Endothelial cell of umbilical vein (primary cell): ENCODE results near the gene SLC12A7. TPM values are rescaled to one million over a fixed set of nuclear protein-coding genes. Genes with fewer than 3 reads are reported as not detected.

Experiments
- BruUV-seq: library from RNA; stranded (reverse); fragments of 400-500 nt; replicated peaks from 2 replicates; lab custom pipeline; 2021; lab: Mats Ljungman, UMichigan
- CTCF ChIA-PET: fragments of 300-600, 350-600 bp; sonication (Branson Sonifier 250); formaldehyde crosslinking; loops from one replicate; lab custom pipeline; 2021; ENCODE audit warnings: antibody characterized with exemption, inconsistent platforms; lab: Charles Lee
- POLR2A ChIA-PET: fragments of 300-600, 350-600 bp; sonication (Branson Sonifier 250); formaldehyde crosslinking; loops from one replicate; lab custom pipeline; 2021; ENCODE audit warnings: antibody characterized with exemption, inconsistent platforms; lab: Charles Lee
- DNase-seq: peaks from one replicate; pipeline ENCODE4 v3.0.0-alpha.2; 2011; ENCODE audit warnings: low read depth, low spot score
- FAIRE-seq: peaks from 2 replicates; lab custom pipeline; 2011; peaks lifted over from hg19 to GRCh38; lab: Jason Lieb, UNC
- H2AFZ ChIP-seq: 2 replicates; pipeline ENCODE4 v1.6.0; 2012; ENCODE audit warnings: low read depth, low read length, control low read depth, inconsistent platforms
- H3K27ac ChIP-seq: 2 replicates; pipeline ENCODE4 v1.5.1; 2011; ENCODE audit warnings: low read depth, mild to moderate bottlenecking, control low read depth, low read length, moderate library complexity; ENCODE audit not compliant: insufficient read depth
- H3K27me3 ChIP-seq, 2 experiments: 2 replicates each; pipeline versions ENCODE4 v1.6.0 to v1.6.1; 2011; ENCODE audit warnings: low read length in 2 of 2, mixed read lengths in 1 of 2; ENCODE audit not compliant: control insufficient read depth in 2 of 2, insufficient read depth in 2 of 2
- H3K36me3 ChIP-seq, 2 experiments: 2 replicates in 1 of 2; 3 replicates in 1 of 2; pipeline ENCODE4 v1.5.1; 2011; ENCODE audit warnings: low read length in 2 of 2, mild to moderate bottlenecking in 1 of 2, moderate library complexity in 1 of 2; ENCODE audit not compliant: control insufficient read depth in 2 of 2, insufficient read depth in 2 of 2; ENCODE audit errors: extremely low read depth in 1 of 2
- H3K4me1 ChIP-seq: 3 replicates; pipeline ENCODE4 v1.5.1; 2011; ENCODE audit warnings: mild to moderate bottlenecking, low read length; ENCODE audit not compliant: control insufficient read depth, insufficient read depth; ENCODE audit errors: extremely low read depth
- H3K4me2 ChIP-seq: 2 replicates; pipeline ENCODE4 v1.6.1; 2011; ENCODE audit warnings: low read length, control low read depth, mixed read lengths; ENCODE audit not compliant: insufficient read depth
- H3K4me3 ChIP-seq, 3 experiments: fragments of 200-600 bp in 1 of 3; sonication (generic), shearing (Covaris generic) in 1 of 3; replicated peaks in 1 of 3; 2 replicates each; pipeline ENCODE4 v1.5.1; 2011 to 2016; ENCODE audit warnings: control low read depth in 3 of 3, low read length in 3 of 3, mild to moderate bottlenecking in 2 of 3, inconsistent platforms in 1 of 3, low read depth in 1 of 3, moderate library complexity in 1 of 3; ENCODE audit not compliant: insufficient read depth in 1 of 3
- H3K79me2 ChIP-seq: 2 replicates; pipeline ENCODE4 v1.6.0; 2012; ENCODE audit warnings: low read length, inconsistent platforms; ENCODE audit not compliant: control insufficient read depth, insufficient read depth
- H3K9ac ChIP-seq: replicated peaks from 2 replicates; pipeline ENCODE3; 2011; ENCODE audit warnings: low read length, control low read depth; ENCODE audit not compliant: insufficient read depth; ENCODE audit errors: extremely low read depth
- H3K9me1 ChIP-seq: replicated peaks from 3 replicates; pipeline ENCODE4 v1.6.0; 2011; ENCODE audit warnings: mild to moderate bottlenecking, low read length; ENCODE audit not compliant: control insufficient read depth, insufficient read depth; ENCODE audit errors: extremely low read depth
- H3K9me3 ChIP-seq: replicated peaks from 2 replicates; pipeline ENCODE4 v1.5.1; 2012; ENCODE audit warnings: low read length, inconsistent platforms; ENCODE audit not compliant: control insufficient read depth, insufficient read depth
- H4K20me1 ChIP-seq: replicated peaks from 2 replicates; pipeline ENCODE3; 2011; ENCODE audit warnings: mild to moderate bottlenecking, low read length; ENCODE audit not compliant: control insufficient read depth, insufficient read depth; ENCODE audit errors: extremely low read depth
- EZH2 ChIP-seq: IDR thresholded peaks from 2 replicates; pipeline ENCODE4 v1.6.1; 2012; ENCODE audit warnings: borderline replicate concordance, low read depth, mild to moderate bottlenecking, moderate library complexity, low read length, inconsistent platforms; ENCODE audit not compliant: severe bottlenecking
- FOS ChIP-seq: IDR thresholded peaks from 2 replicates; pipeline ENCODE4 v1.6.1; 2011; ENCODE audit warnings: mild to moderate bottlenecking, low read length, moderate library complexity, borderline replicate concordance; ENCODE audit not compliant: insufficient read depth
- GATA2 ChIP-seq: IDR thresholded peaks from 2 replicates; pipeline ENCODE4 v1.7.0; 2011; ENCODE audit warnings: low read depth, mild to moderate bottlenecking, moderate library complexity, mixed read lengths, low read length; ENCODE audit not compliant: insufficient read length, insufficient read depth
- JUN ChIP-seq: IDR thresholded peaks from 2 replicates; pipeline ENCODE4 v1.6.1; 2011; ENCODE audit warnings: borderline replicate concordance, low read depth; ENCODE audit not compliant: insufficient read length, insufficient read depth
- MYC ChIP-seq: IDR thresholded peaks from one replicate; pipeline ENCODE4 v1.6.1; 2011; ENCODE audit warnings: mild to moderate bottlenecking, low read depth, low read length
- POLR2A ChIP-seq: IDR thresholded peaks from 2 replicates; pipeline ENCODE4 v1.6.1; 2012; ENCODE audit warnings: low read depth, mild to moderate bottlenecking, control low read depth, low read length
- POLR2AphosphoS5 ChIP-seq: IDR thresholded peaks from 2 replicates; pipeline ENCODE4 v1.6.1; 2012; ENCODE audit warnings: low read depth, mild to moderate bottlenecking, control low read depth, low read length, moderate library complexity; ENCODE audit not compliant: insufficient read depth
- dilution Hi-C: fragments of 300-500 bp; cut with MboI; formaldehyde crosslinking; loops from one replicate; pipeline ENCODE4 v1.15.0; 2019; ENCODE audit warnings: low sequenced_read_pairs; ENCODE audit not compliant: extremely low pct_ligation_motif_present
- intact Hi-C: fragments of 100-400 bp; cut with micrococcal nuclease; formaldehyde crosslinking; loops from one replicate; pipeline ENCODE4 v1.10.0; 2022
- polyA plus RNA-seq, 4 experiments: library from polyadenylated mRNA; depleted of rRNA in 3 of 4; stranded (reverse) in 3 of 4; unstranded in 1 of 4; fragments of >200 nt; gene quantifications; 2 replicates each; pipeline versions ENCODE4 v1.2.1 to v1.2.3, GENCODE V29; 2011 to 2012; ENCODE audit warnings: missing spikeins in 1 of 4
- total RNA-seq: library from RNA; stranded (reverse); gene quantifications from 2 replicates; pipeline ENCODE4 v1.2.3, GENCODE V29; 2021
- TF ChIP-seq, protein P1 (sequence below): IDR thresholded peaks from 2 replicates; pipeline ENCODE4 v1.6.1; 2011; ENCODE audit not compliant: insufficient read depth, insufficient read length
- TF ChIP-seq, protein P2 (sequence below), 2 donors: IDR thresholded peaks; 1 replicate in 1 of 2; 2 replicates in 1 of 2; pipeline ENCODE4 v1.5.1; 2011; ENCODE audit warnings: low read length in 2 of 2, mild to moderate bottlenecking in 2 of 2, moderate library complexity in 2 of 2, control low read depth in 1 of 2, inconsistent platforms in 1 of 2, low read depth in 1 of 2; ENCODE audit not compliant: insufficient read depth in 1 of 2; ENCODE audit errors: extremely low read depth in 1 of 2

SLC12A7 gene
- total and polyA plus RNA-seq, 2 donors (not counting 3 experiments of a cell fraction or from before 2014, with no cell fraction given), result 16.4 to 38.8 TPM

DNA sequence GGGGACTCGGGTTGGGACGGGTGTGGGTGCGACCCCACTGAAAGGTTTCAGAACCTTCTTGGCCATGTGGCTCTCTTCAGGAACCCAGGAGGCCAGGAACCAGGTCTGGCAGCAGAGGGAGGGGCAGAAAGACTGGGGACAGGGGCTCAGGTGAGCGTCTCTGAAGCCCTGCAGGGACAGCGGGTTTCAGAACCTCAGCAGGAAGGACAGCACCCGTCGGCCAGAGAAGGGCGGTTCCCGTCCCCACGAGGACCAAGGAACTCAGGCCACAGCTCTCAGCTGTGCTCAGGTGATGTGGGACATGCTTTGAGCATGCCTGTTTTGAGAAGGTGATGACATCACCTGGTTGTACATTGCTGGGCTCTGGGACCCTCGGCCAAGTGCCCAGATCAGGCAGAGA, 25.7 kb downstream of the SLC12A7 start:
- Histone ChIP-seq H3K4me3 (no peak overlapping the region), H3K9me3 (no peaks in the 10 kb centered on the region), H3K4me2 (no peak overlapping the region), H3K4me1 (no peaks in the 10 kb centered on the region), H3K9me1 (no peaks in the 10 kb centered on the region), H4K20me1 (no peaks in the 10 kb centered on the region), H3K27me3 (no peaks in the 10 kb centered on the region), H2AFZ (no peak overlapping the region), H3K79me2 (no peaks in the 10 kb centered on the region), H3K36me3 (peaks cover 3 to 7% of the 10 kb centered on the region in 2 experiments), H3K9ac (no peak overlapping the region), H3K27ac (no peak overlapping the region)
- BruUV-seq, result no TSS peak
- intact Hi-C loops (no loop called here), dilution Hi-C loops (no loop called here)
- CTCF ChIA-PET, result no interaction called here
- FAIRE-seq (no peak), DNase-seq (no peak)
- POLR2A ChIA-PET, result no interaction called here
- no peak for TF ChIP-seq POLR2AphosphoS5
- no peak for TF ChIP-seq GATA2
- no peak for TF ChIP-seq MYC
- TF ChIP-seq JUN, result no peak
- TF ChIP-seq POLR2A, result no peak

DNA sequence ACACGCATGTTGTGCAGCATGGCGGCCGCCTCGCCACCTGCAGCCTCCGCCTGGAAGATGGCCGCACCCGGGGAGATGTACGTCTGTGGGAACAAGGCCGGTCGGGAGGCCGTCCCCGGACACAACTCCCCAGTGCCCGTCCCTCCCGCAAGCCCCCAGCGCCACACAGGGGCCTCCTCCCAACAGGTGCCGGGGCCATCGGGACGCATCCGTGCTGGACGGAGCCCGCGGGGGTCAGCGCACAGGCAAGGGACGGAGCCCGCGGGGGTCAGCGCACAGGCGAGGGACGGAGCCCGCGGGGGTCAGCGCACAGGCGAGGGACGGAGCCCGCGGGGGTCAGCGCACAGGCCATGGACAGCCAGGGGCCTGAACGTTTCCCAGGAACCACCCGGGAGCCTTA, 26.5 kb downstream of the SLC12A7 start:
- DNase-seq (no peak), FAIRE-seq (no peak)
- Histone ChIP-seq H4K20me1 (no peaks in the 10 kb centered on the region), H3K27me3 (no peaks in the 10 kb centered on the region), H3K9ac (no peak overlapping the region), H3K4me3 (no peak overlapping the region), H3K9me3 (no peaks in the 10 kb centered on the region), H3K9me1 (no peaks in the 10 kb centered on the region), H3K4me2 (no peak overlapping the region), H2AFZ (no peak overlapping the region), H3K79me2 (no peaks in the 10 kb centered on the region), H3K27ac (no peak overlapping the region), H3K4me1 (no peaks in the 10 kb centered on the region), H3K36me3 (peaks cover 3 to 5% of the 10 kb centered on the region in 2 experiments)
- TF ChIP-seq MYC (no peak), EZH2 (no peak), POLR2AphosphoS5 (no peak), POLR2A (no peak), FOS (no peak), JUN (no peak), GATA2 (no peak)
- TF ChIP-seq, protein P1, sequence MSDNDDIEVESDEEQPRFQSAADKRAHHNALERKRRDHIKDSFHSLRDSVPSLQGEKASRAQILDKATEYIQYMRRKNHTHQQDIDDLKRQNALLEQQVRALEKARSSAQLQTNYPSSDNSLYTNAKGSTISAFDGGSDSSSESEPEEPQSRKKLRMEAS, result no peak
- TF ChIP-seq, protein P2, sequence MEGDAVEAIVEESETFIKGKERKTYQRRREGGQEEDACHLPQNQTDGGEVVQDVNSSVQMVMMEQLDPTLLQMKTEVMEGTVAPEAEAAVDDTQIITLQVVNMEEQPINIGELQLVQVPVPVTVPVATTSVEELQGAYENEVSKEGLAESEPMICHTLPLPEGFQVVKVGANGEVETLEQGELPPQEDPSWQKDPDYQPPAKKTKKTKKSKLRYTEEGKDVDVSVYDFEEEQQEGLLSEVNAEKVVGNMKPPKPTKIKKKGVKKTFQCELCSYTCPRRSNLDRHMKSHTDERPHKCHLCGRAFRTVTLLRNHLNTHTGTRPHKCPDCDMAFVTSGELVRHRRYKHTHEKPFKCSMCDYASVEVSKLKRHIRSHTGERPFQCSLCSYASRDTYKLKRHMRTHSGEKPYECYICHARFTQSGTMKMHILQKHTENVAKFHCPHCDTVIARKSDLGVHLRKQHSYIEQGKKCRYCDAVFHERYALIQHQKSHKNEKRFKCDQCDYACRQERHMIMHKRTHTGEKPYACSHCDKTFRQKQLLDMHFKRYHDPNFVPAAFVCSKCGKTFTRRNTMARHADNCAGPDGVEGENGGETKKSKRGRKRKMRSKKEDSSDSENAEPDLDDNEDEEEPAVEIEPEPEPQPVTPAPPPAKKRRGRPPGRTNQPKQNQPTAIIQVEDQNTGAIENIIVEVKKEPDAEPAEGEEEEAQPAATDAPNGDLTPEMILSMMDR (IDR thresholded peaks at IDR 0.05; ENCODE audit: extremely low read depth in 1 of 2, insufficient read depth in 1 of 2, low read depth in 1 of 2, low read length in 2 of 2), result no peak
- BruUV-seq, result no TSS peak
- intact Hi-C loops, result no loop called here
- dilution Hi-C loops, result no loop called here
- ChIA-PET CTCF (no interaction called here), POLR2A (no interaction called here)
